Uterus (tissue), 2 donors: ENCODE data around the gene ARMH4.

ENCODE experiments used
- POLR2A ChIP-seq, 2 donors: fragments of 450-650 bp; IDR thresholded peaks; one replicate each; pipeline ENCODE4 v1.6.1; 2016; ENCODE audit warnings: antibody characterized with exemption in 2 of 2, mild to moderate bottlenecking in 1 of 2, moderate library complexity in 1 of 2
- TF ChIP-seq, protein P1 (sequence below), 4 experiments: fragments of 200-600 bp in 2 of 4; fragments of 450-650 bp in 2 of 4; sonication (generic) in 2 of 4; IDR thresholded peaks; one replicate each; pipeline ENCODE4 v1.5.1; 2016 to 2019; ENCODE audit warnings: antibody characterized with exemption in 4 of 4, mild to moderate bottlenecking in 2 of 4, moderate library complexity in 1 of 4

DNA sequence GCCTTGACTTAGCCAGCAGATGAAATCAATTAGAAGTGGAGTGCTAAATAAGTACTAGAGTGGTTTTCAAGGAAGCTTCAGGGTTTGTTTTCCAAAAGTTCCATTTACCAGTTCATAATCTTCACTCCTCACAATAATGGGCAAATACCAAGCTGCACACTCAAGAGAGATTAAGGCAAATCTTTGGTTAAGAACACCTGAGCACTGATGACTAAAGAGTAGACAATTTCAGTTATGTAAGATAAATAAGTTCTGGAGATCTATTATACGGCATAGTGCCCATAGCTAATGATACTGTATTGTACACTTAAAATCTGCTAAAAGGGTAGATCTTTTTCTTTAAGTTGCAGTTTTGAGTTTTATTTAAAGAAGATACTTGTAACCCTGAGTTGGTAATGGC, 125.0 kb downstream of the ARMH4 start:
- TF ChIP-seq, protein P1, sequence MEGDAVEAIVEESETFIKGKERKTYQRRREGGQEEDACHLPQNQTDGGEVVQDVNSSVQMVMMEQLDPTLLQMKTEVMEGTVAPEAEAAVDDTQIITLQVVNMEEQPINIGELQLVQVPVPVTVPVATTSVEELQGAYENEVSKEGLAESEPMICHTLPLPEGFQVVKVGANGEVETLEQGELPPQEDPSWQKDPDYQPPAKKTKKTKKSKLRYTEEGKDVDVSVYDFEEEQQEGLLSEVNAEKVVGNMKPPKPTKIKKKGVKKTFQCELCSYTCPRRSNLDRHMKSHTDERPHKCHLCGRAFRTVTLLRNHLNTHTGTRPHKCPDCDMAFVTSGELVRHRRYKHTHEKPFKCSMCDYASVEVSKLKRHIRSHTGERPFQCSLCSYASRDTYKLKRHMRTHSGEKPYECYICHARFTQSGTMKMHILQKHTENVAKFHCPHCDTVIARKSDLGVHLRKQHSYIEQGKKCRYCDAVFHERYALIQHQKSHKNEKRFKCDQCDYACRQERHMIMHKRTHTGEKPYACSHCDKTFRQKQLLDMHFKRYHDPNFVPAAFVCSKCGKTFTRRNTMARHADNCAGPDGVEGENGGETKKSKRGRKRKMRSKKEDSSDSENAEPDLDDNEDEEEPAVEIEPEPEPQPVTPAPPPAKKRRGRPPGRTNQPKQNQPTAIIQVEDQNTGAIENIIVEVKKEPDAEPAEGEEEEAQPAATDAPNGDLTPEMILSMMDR (IDR thresholded peaks at IDR 0.05): no peak
- TF ChIP-seq POLR2A (IDR thresholded peaks at IDR 0.05): no peak
